ENCODE data around the gene ZNF710.

Gene ZNF710

GRCh38 chr15:90097475-90097874 lies 96.4 kb downstream of the ZNF710 start:
- TF ChIP-seq CTCF (IDR thresholded peaks at IDR 0.05) = no peak
- H3K4me1 ChIP-seq = peaks cover 0 to 63% (median 44%) of the 10 kb centered on the region in 4 donors
- DNase-seq = no peak
- intact Hi-C loops (cut with DNase I; ENCODE audit: low total_unique reads) = no loop called here
- no peaks in the 10 kb centered on the region for H3K9me3 ChIP-seq
- H3K4me3 ChIP-seq = no peak overlapping the region
- no peaks in the 10 kb centered on the region for H3K36me3 ChIP-seq
- no peaks in the 10 kb centered on the region for H3K27me3 ChIP-seq
- peak overlapping the region; percentile 98 for H3K27ac ChIP-seq

GRCh38 chr15:90099072-90099867 lies 98.1 kb downstream of the ZNF710 start:
- Histone ChIP-seq H3K9me3 (no peaks in the 10 kb centered on the region), H3K27me3 (no peaks in the 10 kb centered on the region), H3K36me3 (no peaks in the 10 kb centered on the region), H3K4me3 (no peak overlapping the region), H3K27ac (peak overlapping the region; percentile 98), H3K4me1 (peaks cover 0 to 70% (median 45%) of the 10 kb centered on the region in 4 donors)
- TF ChIP-seq CTCF (IDR thresholded peaks at IDR 0.05) = no peak
- no peak for DNase-seq
- intact Hi-C loops (cut with DNase I; ENCODE audit: low total_unique reads) = no loop called here

- peak; percentile 69 to 85 for DNase-seq
- no peaks in the 10 kb centered on the region for H3K36me3 ChIP-seq
- H3K9me3 ChIP-seq = no peaks in the 10 kb centered on the region
- H3K27me3 ChIP-seq = no peaks in the 10 kb centered on the region
- no peak for TF ChIP-seq CTCF (IDR thresholded peaks at IDR 0.05)
- peak overlapping the region; percentile 98 for H3K27ac ChIP-seq
- H3K4me3 ChIP-seq = peak overlapping the region; percentile 86 to 90
- H3K4me1 ChIP-seq = peaks cover 0 to 65% (median 40%) of the 10 kb centered on the region in 4 donors
- intact Hi-C loops (cut with DNase I; ENCODE audit: low total_unique reads) = no loop called here
Measured at GRCh38 chr15:90099868-90100831, 99.0 kb downstream of the ZNF710 start.

GRCh38 chr15:90101130-90101968 lies 100.2 kb downstream of the ZNF710 start:
- H3K36me3 ChIP-seq = no peaks in the 10 kb centered on the region
- intact Hi-C loops (cut with DNase I; ENCODE audit: low total_unique reads) = no loop called here
- no peaks in the 10 kb centered on the region for H3K27me3 ChIP-seq
- no peaks in the 10 kb centered on the region for H3K9me3 ChIP-seq
- DNase-seq = peak; percentile 60 to 78
- H3K4me1 ChIP-seq = peaks cover 0 to 60% (median 43%) of the 10 kb centered on the region in 4 donors
- peak overlapping the region; percentile 98 for H3K27ac ChIP-seq
- peak overlapping the region; percentile 86 to 90 for H3K4me3 ChIP-seq
- no peak for TF ChIP-seq CTCF (IDR thresholded peaks at IDR 0.05)
